ENCODE data around the gene ACOXL. TPM values are rescaled to one million over a fixed set of nuclear protein-coding genes. Genes with fewer than 3 reads are reported as not detected.
A peak's percentile ranks its signal among the peaks of the same experiment; 100 is the strongest.

ACOXL gene
- total RNA-seq, 1 donor from 2014 or later, result not detected

DNA sequence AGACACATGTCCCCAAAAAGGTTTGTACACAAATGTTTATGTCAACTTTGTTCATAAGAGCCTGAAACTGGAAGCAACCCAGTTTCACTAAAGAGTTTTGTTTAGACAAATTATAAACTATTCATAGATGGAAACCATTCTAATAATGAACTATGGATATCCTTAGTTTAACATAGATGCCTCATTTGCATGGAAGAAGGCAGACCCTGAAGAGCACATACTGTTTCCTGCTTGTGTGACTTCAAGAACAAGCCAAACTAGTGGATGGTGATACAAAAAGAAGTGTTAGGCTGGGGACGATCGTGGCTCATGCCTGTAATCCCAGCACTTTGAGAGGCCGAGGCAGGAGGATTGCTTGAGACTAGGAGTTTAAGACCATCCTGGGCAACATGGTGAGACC is 48.1 kb downstream of the ACOXL start:
- intact Hi-C loops (cut with DNase I), result no loop called here

DNA sequence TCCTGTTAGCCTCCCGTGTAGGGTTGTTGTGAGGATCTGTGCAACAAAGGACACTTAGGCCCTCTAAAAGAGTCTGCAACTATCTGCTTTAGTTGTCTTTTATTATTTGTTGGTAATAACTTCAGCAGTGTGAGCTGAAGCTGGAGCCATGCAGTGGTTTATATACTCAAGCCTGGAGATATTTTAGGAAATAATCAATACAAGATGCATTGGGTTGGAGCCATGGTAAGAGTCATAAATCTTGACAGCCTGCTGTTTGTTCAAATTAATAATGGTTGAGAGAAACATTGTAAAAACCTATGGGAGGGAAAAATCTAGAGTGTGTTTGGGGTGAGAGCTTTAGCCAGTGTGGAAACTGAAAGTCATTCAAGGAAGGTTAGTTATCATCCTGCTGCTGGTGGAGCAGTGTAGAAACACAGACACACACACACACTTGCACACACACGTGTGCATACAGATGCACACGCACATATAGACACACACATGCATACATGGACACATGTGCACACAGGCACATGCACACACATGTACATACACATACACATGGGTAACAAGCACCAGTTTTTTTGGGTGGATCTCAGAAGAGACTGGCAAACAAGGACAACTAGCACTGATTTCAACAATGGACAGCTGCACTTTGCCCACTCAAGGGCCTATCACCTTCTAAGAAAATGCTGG is 51.0 kb downstream of the ACOXL start:
- DNase-seq (no peak), ATAC-seq (ENCODE audit: poor library complexity) (no peak)
- intact Hi-C loops (cut with DNase I), result no loop called here

More for the DNA sequence above, 48.1 kb downstream of the ACOXL start:
- ATAC-seq (ENCODE audit: poor library complexity) (no peak), DNase-seq (no peak)

DNA sequence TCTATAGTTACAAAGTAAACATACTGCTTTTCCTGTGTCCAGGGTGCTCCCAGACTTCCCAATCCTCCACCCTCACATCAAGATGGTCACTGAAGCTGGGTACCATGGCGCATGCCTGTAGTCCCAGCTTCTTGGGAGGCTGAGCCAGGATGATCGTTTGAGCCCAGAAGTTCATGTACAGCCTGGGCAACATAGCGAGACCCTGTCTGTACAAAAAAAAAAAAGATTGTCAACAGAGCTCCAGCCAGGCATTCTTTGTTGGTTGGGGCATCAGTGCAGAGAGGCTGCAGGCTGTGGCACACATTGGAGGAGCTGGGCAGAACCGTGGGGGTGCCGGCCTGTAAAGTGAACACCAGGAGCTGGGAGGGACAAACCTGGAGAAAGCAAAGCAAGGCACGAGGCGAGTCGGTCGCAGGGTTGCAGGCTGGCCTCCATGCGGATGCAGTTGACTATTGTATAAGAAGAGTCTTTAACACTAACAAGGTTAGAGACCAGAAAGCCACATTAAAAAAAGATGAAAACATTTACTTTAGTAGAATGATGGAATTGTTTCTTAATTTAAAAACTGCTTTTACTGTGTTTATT is 51.8 kb downstream of the ACOXL start:
- intact Hi-C loops (cut with DNase I), result no loop called here
- ATAC-seq (ENCODE audit: poor library complexity), result no peak
- no peak for DNase-seq

DNA sequence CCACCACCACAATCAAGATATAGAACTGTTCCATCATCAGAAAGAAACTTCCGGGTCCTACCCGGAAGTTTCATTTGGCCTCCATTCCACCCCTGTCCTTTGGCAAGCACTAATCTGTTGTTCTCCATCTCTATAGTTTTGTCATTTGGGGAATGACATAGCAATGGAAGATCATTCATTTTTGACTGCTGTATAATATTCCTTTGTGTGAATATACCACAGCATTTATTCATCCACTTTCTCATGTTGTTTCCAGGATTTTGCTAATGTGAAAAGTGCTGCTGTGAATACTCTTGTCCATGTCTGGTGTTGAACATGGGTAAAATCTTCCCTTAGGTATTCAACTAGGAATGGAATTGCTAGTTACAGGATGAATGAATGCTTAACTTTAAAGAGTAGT is 53.1 kb downstream of the ACOXL start:
- intact Hi-C loops (cut with DNase I), result no loop called here
- no peak for ATAC-seq (ENCODE audit: poor library complexity)
- no peak for DNase-seq

DNA sequence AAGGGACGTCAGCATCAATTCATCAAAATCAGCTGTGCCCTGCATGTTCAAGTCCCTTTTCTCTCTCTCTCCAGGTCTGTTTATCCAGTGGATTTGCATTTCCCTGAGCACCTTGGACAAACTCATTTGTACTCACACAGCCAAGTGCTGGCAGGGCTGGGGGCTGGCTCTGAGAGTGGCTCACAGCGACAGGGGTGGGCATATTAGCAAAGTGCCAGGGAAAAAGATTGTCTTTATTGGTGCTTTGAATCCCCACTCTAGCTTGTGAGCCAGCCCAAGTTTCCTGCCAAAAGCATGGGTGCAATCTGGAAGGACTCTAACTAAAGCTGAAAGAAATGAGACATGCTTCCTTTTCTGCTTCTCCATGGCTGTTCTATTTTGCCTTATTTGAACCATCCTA is 56.6 kb downstream of the ACOXL start:
- intact Hi-C loops (cut with DNase I), result no loop called here
- no peak for ATAC-seq (ENCODE audit: poor library complexity)
- DNase-seq, result no peak

DNA sequence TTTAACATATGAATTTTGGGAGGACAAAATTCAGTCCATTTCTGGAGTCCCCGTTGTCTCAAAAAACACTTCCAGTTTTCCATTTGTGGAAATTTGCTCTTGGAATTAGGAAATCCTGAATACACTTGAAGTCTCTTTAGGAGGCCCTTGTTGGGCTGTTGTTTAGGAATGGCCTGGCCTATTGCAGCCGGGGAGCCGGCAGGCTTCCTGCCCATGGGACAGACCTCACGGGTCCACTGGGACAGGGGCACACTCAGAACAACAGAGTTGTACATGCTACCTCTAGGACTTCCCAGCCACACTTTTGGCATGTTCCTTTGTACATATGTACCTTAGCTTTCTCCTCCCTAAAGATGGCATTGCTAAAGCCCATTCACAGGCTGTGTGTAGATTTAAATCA is 57.3 kb downstream of the ACOXL start:
- intact Hi-C loops (cut with DNase I), result no loop called here
- ATAC-seq (ENCODE audit: poor library complexity) (no peak), DNase-seq (no peak)

DNA sequence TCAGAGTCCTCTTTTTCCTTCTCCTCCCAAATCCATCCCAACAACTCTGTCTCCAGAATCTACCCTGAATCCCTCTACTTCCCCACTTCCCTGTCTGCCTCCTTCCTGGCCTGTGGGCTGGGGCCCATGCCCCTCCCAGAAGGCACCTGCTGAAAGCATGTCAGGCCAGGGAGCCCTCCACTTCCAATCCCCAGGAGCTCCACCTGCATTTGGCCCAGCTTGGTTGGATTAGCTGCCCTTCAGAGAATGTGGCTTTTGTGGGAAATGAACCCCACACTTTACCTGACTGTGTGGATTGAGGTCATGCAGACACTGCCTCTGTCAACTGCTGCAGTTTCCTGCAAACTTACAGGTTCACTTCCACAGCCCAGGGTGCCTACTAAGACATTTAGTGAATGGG is 58.5 kb downstream of the ACOXL start:
- intact Hi-C loops (cut with DNase I), result no loop called here
- no peak for ATAC-seq (ENCODE audit: poor library complexity)

DNA sequence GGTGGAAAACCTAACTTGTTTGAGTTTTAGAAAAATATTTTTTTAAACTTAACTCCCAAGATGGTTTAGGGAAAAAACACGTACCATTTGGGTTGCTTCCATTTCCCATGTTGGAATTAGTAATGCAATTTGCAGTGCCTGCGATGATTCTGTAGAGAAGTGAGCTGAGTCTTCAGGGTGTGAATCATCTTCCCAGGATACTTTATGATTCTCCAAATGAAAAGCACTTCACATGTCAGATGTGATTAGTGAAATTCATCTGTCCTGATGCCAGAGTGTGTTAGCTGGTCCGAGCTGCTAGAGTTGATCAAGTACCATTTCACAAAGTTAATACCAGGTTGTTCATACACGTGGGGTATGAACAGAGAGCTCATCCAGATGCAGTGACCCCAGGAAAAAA is 59.1 kb downstream of the ACOXL start:
- DNase-seq (no peak), ATAC-seq (ENCODE audit: poor library complexity) (no peak)
- intact Hi-C loops (cut with DNase I), result no loop called here

More for the DNA sequence above, 58.5 kb downstream of the ACOXL start:
- DNase-seq, result no peak

DNA sequence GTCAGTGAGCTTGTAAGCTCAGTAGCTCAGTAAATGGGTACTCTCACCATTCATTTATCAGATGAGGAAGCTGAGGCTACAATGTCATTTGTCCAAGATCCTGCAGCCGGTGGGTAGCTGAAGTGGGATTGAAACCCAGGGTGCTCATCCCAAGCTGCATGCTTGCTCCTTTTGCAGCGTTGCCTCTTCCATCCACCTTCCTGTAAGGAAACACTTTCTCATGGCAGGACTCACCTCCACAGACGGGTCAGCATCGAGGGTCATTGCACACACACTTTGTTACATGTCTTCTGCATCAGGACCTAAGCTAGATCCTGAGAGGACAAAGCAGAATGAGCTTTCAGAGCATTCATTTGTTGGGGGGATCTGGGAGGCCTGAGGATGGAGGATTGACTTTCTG is 60.7 kb downstream of the ACOXL start:
- ATAC-seq (ENCODE audit: poor library complexity), result no peak
- intact Hi-C loops (cut with DNase I), result no loop called here
- no peak for DNase-seq

DNA sequence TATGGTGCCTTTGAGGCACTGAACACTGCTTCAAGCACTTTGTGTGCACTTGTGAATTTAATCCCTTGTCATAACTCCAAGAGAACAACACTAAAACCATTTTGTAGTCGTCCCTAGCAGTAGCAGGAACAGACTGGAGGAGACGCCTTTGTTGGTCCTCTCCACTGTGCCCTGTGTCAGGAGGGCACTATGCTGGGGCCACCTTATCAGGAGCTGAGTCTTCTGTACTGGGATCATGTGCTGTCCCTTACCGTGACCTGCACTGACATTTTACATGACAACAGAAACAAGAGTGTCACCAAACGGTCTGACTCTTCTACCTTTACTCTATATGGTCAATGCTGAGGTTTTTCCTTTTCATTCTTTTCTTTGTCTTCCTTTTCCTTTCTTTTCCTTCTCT is 62.0 kb downstream of the ACOXL start:
- intact Hi-C loops (cut with DNase I), result no loop called here
- peak; percentile 58 for ATAC-seq (ENCODE audit: poor library complexity)
- DNase-seq, result no peak

DNA sequence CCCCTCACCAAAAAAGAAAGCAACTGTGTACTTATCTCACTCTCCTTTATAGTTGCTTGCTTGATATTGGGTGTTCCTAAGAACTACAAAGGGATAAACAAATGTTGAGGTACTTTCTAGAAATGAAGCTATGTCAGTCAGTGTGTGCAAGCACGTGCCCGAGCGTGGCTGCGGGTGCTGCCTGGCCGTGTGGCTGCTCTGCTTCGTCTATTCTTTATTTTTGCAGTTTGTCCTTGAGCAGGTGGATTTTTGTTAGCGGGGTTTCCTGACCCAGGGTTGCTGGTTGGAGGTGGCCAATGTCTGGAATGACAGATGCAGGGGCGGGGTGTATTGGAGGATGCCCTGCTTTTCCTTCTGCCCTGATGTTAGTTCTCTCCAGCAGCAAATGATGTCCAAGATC is 62.6 kb downstream of the ACOXL start:
- DNase-seq (no peak), ATAC-seq (ENCODE audit: poor library complexity) (no peak)
- intact Hi-C loops (cut with DNase I), result no loop called here

DNA sequence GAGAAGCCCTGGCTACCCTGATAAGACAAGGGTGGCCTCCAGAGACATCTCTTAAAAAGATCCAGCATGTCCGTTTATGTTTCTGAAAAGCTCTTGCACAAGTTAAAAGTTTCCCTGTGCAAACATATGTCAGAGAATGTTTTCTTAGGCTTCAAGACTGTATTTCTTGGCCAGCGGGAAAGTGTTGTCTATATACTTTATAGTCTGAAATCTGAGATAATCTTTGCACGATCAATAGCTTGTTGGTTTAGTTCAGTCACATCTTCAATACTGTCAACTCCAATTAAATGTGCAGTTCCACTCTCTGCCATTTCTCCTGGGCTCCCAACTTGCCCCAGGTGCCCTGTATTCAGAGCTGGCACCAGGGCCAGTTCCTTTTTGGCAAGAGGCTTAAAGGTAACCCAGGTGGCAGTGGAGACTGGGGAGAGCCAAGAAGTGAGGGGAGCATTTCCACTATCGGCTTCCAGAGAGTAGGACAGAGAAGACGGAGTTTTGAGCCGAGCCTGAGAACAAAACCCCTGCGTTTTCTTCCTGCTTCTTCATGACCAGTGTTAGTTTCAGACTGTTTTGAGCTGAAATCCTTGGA is 64.4 kb downstream of the ACOXL start:
- intact Hi-C loops (cut with DNase I), result no loop called here
- ATAC-seq (ENCODE audit: poor library complexity), result no peak
- no peak for DNase-seq

DNA sequence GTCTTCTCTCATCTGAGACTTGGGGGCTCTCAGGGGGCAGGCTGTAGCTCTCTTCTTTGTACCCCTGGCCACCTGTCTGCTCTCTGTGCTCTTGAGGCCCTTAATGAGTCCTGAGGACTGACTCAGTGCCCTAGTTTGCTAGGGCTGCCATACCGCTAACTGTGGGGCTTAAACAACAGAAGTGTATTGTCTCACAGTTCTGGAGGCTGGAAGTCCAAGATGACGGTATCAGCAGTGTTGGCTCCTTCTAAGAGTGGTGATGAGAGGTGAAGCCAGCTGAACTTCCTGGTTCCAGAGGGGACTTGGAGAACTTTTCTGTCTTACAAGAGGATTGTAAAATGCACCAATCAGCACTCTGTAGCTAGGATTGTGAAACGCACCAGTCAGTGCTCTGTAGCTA is 67.0 kb downstream of the ACOXL start:
- DNase-seq (no peak), ATAC-seq (ENCODE audit: poor library complexity) (no peak)
- intact Hi-C loops (cut with DNase I), result no loop called here

DNA sequence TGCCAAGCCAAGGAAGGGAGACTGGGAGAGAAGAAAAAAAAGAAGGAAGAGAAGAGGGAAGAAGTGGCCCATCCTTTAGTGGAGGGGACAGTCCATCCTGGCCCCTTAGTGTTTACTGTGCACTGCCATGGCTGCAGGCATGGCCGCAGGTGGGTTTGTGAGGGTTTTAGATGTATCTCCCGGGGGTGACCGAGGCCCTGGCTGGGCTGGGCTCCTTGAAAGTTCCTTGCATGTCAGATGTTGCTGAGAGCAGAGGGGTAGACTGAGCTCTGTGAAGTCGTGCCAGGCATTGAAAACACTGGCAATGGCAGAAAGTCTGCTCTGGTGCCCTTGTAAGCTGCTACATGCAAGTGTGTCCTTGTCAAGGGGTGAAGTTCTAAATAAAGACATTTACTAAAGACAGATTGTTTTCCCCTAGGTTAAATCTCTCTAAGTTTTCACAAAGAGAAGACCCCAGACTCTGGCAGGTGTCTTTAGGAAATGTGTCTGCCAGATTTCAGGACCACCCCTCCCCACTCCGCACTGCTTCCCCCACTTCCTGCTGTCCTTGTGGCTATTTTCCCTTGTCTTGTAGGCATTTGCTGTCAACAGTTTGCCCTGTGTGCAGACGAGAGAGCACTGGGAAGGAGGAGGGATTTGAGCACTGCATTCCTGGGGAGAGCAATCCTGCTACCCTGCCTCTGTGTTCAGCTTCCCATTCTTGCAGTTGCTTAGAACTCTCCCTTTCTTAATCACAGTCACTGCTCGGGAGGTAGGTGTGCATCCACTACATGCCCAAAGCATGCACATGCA is 68.4 kb downstream of the ACOXL start:
- intact Hi-C loops (cut with DNase I), result no loop called here
- no peak for DNase-seq
- ATAC-seq (ENCODE audit: poor library complexity), result peak; percentile 84

DNA sequence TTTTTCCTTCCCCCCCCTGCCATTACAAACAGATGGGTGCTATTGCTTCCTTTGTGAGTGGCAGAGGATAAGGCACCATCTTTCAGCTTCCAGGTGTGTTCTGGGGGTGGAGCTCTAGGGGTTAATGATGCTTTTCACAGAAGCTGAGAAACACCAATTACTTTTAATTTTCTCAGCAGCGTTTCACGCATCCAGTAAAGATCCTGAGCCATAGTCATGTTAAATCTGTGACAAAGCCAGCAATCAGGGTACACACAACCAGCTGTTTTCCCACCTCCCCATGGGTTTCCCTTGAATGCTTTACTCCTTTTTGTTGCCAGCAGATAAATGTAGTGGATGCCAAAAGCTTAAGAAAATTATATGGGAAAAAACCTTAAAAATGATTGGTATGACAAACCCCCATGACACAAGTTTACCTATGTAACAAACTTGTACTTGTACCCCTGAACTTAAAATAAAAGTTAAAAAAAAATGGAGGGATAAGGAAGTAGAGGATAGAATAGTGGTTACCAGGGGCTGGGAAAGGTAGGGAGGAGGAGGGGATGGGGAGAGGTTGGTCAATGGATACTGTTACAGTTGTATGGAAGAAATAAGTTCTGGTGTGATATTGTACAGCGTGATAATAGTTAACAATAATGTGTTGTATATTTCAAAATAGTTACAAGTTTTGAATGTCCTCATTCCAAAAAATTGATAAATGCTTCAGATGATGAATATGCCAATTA is 70.0 kb downstream of the ACOXL start:
- intact Hi-C loops (cut with DNase I), result no loop called here
- DNase-seq, result no peak
- no peak for ATAC-seq (ENCODE audit: poor library complexity)

DNA sequence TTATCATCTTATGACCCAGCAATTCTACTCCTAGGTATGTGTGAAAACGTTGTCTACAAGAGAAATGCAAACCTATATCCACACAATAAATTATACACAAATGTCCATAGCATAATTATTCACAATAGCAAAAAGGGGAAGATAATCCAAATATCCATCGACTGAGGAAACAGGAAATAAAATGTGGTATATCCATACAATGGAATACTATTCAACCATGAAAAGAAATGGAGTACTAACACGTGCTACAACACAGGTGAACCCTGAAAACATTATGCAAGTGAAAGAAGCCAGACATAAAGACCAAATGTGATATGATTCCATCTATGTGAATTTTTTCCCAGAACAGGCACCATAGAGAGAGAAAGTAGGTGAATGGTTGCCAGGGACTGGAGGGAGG is 72.1 kb downstream of the ACOXL start:
- intact Hi-C loops (cut with DNase I), result no loop called here

DNA sequence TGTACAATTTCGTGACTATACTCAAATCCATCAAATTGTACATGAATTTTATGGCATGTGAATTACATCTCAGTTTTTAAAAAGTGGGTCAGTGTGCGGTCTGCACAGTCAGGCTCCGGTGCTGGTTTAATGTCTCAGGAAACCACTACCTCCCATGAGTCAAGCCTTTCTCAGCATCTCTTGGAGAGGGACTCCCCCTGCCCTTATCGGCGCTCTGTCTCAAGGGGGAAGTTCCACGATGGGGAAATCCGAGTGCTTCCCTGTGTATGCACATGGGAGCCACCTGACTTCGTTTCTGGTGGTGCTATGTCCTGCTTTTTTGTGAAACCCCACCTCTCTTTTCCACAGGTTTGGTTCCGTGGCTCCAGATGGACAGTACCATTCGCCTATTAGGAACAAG is 72.5 kb downstream of the ACOXL start:
- DNase-seq (no peak), ATAC-seq (ENCODE audit: poor library complexity) (no peak)
- intact Hi-C loops (cut with DNase I), result no loop called here

More for the DNA sequence above, 72.1 kb downstream of the ACOXL start:
- ATAC-seq (ENCODE audit: poor library complexity) (no peak), DNase-seq (no peak)

DNA sequence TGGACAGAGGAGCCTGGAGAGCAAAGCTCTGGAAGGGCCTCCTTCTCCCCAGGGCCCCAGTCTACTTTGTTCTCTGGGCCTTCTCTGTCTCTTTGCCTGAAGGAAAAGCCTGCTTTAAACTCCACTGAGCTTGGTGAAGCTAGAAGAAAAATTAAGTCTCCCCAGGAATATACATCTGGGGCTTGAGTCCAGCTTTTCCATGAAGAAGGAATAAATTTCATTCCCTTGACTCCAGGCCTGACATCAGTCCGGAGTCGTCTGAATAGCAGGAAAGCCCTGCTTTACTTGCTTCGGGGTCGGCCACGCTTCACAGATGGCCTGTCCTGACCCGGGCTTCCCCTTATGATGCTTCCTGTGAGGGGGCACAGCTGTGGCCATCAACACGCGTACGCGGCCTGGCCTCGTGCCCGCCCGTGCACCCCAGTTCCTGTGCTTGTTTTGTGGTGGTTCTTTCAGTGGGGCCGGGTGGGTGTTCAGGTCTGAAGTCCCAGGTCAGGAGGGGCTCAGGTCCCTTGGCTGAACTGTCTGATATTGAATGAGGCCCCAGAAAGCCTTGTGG is 73.6 kb downstream of the ACOXL start:
- DNase-seq, result no peak
- intact Hi-C loops (cut with DNase I), result no loop called here
- ATAC-seq (ENCODE audit: poor library complexity), result no peak

DNA sequence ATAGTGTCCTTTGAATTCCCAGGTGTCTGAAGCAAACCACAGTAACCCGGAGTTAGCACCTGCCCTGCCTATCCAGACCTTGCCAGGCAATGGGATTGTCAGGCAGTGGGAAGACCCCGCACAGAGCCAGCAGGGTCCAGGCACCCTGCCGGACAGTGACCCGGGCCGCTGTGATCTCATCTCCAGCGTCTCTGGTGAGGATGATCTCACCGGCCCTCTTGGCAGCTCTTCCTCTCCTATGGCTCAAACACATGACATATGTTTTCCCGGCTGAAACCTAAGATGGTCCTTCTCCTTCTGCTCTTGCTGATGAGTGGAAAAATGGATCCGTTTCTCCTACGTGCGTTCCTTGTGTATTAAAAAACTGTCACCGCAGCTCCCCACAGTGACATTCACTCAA is 75.1 kb downstream of the ACOXL start:
- DNase-seq, result no peak
- intact Hi-C loops (cut with DNase I), result no loop called here
- no peak for ATAC-seq (ENCODE audit: poor library complexity)

Measured in Right ventricle myocardium superior (tissue), 1 donor.